ENCODE data around the gene CHKB. TPM values are rescaled to one million over a fixed set of nuclear protein-coding genes. Genes with fewer than 3 reads are reported as not detected.

CHKB gene
- total and polyA plus RNA-seq, 2 of the 8 experiments (the other 6 are each of a cell fraction or from before 2014, with no cell fraction given): 27.9 to 42.2 TPM

- TF ChIP-seq CHD7 (IDR thresholded peaks at IDR 0.05; ENCODE audit: insufficient replicate concordance, low read length) (no peak), JUN (IDR thresholded peaks at IDR 0.05; ENCODE audit: low read depth, low read length) (no peak), RFX5 (IDR thresholded peaks at IDR 0.05; ENCODE audit: borderline replicate concordance, low read depth, low read length) (no peak), CBX5 (IDR thresholded peaks at IDR 0.05; ENCODE audit: low read depth, low read length) (no peak), CREB1 (IDR thresholded peaks at IDR 0.05) (no peak), SRF (IDR thresholded peaks at IDR 0.05; ENCODE audit: low read depth, low read length) (no peak), YY1 (IDR thresholded peaks at IDR 0.05; ENCODE audit: low read depth, low read length) (no peak), TAF7 (optimal IDR thresholded peaks at IDR 0.05; ENCODE audit: borderline replicate concordance, low read depth, low read length) (no peak), GABPA (IDR thresholded peaks at IDR 0.05; ENCODE audit: borderline replicate concordance, insufficient read depth, low read length) (no peak), EGR1 (IDR thresholded peaks at IDR 0.05; ENCODE audit: borderline replicate concordance, low read depth, low read length) (no peak)
Observed at GRCh38 chr22:50569041-50569459, 13.6 kb downstream of the CHKB start (continued).
